Kidney epithelial cell (primary cell): ENCODE data around the gene FIBCD1. TPM values are rescaled to one million over a fixed set of nuclear protein-coding genes. Genes with fewer than 3 reads are reported as not detected.

Experiments used
- DNase-seq: peaks from one replicate; pipeline ENCODE4 v3.0.0-alpha.2; 2010; ENCODE audit warnings: low read depth
- H3K27me3 ChIP-seq: 2 replicates; pipeline ENCODE4 v1.6.0; 2011; ENCODE audit warnings: low read length; ENCODE audit not compliant: control insufficient read depth, insufficient read depth
- H3K36me3 ChIP-seq: 2 replicates; pipeline ENCODE4 v1.5.1; 2011; ENCODE audit warnings: low read length; ENCODE audit not compliant: control insufficient read depth, insufficient read depth
- H3K4me3 ChIP-seq: 2 replicates; pipeline ENCODE4 v1.5.1; 2011; ENCODE audit warnings: low read depth, mild to moderate bottlenecking, control low read depth, low read length
- CTCF ChIP-seq: IDR thresholded peaks from 2 replicates; pipeline ENCODE4 v1.5.1; 2011; ENCODE audit warnings: mild to moderate bottlenecking, moderate library complexity, low read length, control low read depth, inconsistent platforms; ENCODE audit not compliant: insufficient read depth, poor library complexity, severe bottlenecking
- total RNA-seq: library from RNA; depleted of rRNA; stranded (reverse); fragments of >200 nt; gene quantifications from 2 replicates; pipeline ENCODE4 v1.2.3, GENCODE V29; 2015

The FIBCD1 gene
- total RNA-seq, 1 donor from 2014 or later: 2.6 TPM

- TF ChIP-seq CTCF: no peak
- H3K36me3 ChIP-seq: peaks cover 1% of the 10 kb centered on the region
- H3K4me3 ChIP-seq: no peak overlapping the region
- H3K27me3 ChIP-seq: no peaks in the 10 kb centered on the region
- DNase-seq: no peak
These were observed 76.3 kb downstream of the FIBCD1 start for GRCh38 chr9:130862747-130863146.

- DNase-seq: no peak
- H3K27me3 ChIP-seq: no peaks in the 10 kb centered on the region
- no peaks in the 10 kb centered on the region for H3K36me3 ChIP-seq
- TF ChIP-seq CTCF: no peak
- H3K4me3 ChIP-seq: no peak overlapping the region
These were observed 76.8 kb downstream of the FIBCD1 start for GRCh38 chr9:130862217-130862616.

GRCh38 chr9:130861372-130862180 lies 77.5 kb downstream of the FIBCD1 start:
- no peak for TF ChIP-seq CTCF
- Histone ChIP-seq H3K27me3 (no peaks in the 10 kb centered on the region), H3K4me3 (no peak overlapping the region), H3K36me3 (no peaks in the 10 kb centered on the region)
- no peak for DNase-seq

DNA sequence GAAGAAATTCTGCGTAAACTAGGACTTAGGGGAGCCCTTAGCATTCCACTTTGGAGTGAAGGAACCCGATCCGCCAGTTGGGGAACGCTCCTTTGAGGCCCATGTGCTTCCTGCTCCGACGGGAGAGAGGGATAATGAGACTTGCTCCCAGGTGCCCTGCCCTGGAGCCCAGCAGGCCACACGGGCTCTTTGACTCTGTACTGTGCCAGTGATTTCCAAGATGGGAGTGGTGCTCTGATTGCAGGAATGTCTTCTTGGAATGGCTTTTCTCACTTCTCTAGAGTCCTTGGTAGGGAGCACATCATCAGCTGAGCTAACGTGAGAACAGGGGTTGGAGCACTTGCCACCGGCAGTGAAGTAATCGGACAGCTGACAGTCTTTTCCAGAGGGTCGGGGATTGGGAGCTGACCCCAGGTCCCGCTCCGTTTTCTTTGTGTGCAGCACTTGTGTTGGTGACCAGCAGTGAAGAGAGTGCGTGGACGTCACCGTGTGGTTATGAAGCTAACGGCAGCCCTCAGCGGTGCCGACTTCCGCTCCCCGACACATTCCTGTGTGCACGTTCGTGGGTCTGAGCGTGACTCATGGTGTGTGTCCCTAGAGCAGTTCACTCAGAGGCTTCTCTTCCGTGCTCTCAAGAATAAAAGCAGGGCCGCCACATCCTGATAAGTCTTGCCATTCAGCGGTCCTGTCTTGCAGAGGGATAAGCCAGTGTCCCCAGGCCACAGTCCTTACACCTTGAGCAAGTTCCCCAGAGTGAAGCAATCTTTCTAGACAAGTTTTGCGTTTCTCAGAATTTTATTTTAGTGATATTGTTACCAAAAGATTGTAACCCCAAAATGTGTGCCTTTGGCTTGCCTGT lies 78.4 kb downstream of the FIBCD1 start:
- no peak overlapping the region for H3K4me3 ChIP-seq
- TF ChIP-seq CTCF: peak; percentile 43

GRCh38 chr9:130858739-130859705 lies 80.0 kb downstream of the FIBCD1 start:
- H3K36me3 ChIP-seq: no peaks in the 10 kb centered on the region
- H3K27me3 ChIP-seq: no peaks in the 10 kb centered on the region
- H3K4me3 ChIP-seq: no peak overlapping the region
- DNase-seq: no peak
- no peak for TF ChIP-seq CTCF

More for the DNA sequence above, 78.4 kb downstream of the FIBCD1 start:
- Histone ChIP-seq H3K27me3 (no peaks in the 10 kb centered on the region), H3K36me3 (no peaks in the 10 kb centered on the region)
- DNase-seq: peak; percentile 96
